Measurements from ENCODE around the gene FAM83F.

- no peak for TF ChIP-seq CTCF (IDR thresholded peaks at IDR 0.05 in 2 of 3, conservative IDR thresholded peaks at IDR 0.05 in 1 of 3; ENCODE audit: control insufficient read depth in 2 of 3, extremely low read depth in 1 of 3, insufficient read depth in 1 of 3, low read depth in 3 of 3, low read length in 3 of 3)
- TF ChIP-seq MAX (IDR thresholded peaks at IDR 0.05; ENCODE audit: low read depth, low read length) = no peak
- TF ChIP-seq CREB1 (IDR thresholded peaks at IDR 0.05; ENCODE audit: low read depth) = no peak
- TF ChIP-seq HDGF (IDR thresholded peaks at IDR 0.05) = no peak
- no peak for TF ChIP-seq MTA3 (IDR thresholded peaks at IDR 0.05; ENCODE audit: borderline replicate concordance, low read length)
- TF ChIP-seq CEBPB (IDR thresholded peaks at IDR 0.05; ENCODE audit: borderline replicate concordance in 1 of 2, low read depth in 2 of 2, low read length in 2 of 2) = no peak
- TF ChIP-seq EZH2 (IDR thresholded peaks at IDR 0.05; ENCODE audit: borderline replicate concordance, control insufficient read depth, low read depth, low read length) = no peak
Measured at GRCh38 chr22:40030758-40031095, 36.0 kb downstream of the FAM83F start.

Measured in GM12878 (cell line).